ENCODE results near the gene HBS1L. TPM values are rescaled to one million over a fixed set of nuclear protein-coding genes. Genes with fewer than 3 reads are reported as not detected.

Gene HBS1L
- total RNA-seq, 1 experiment from 2014 or later, result 65.1 TPM

DNA sequence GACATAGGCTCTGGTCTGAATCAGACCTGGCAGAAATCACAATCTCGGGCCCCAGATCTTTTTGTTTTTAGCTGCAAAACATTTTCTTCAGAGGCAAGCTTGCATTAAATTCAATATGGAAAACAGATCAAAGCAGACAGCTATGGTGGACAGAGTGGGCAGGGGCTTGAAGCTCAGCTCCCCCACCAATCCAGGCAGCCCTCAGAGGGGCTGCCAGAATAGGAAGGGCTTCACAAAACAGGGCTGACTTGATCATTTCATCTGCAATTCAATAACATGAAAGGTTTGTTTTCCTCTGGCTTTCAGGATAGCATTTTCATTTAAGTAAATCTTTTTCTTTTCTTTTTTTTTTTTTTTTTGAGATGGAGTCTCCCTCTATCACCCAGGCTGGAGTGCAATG is 55.5 kb downstream of the HBS1L start:
- no peak for DNase-seq (ENCODE audit: low spot score)

DNA sequence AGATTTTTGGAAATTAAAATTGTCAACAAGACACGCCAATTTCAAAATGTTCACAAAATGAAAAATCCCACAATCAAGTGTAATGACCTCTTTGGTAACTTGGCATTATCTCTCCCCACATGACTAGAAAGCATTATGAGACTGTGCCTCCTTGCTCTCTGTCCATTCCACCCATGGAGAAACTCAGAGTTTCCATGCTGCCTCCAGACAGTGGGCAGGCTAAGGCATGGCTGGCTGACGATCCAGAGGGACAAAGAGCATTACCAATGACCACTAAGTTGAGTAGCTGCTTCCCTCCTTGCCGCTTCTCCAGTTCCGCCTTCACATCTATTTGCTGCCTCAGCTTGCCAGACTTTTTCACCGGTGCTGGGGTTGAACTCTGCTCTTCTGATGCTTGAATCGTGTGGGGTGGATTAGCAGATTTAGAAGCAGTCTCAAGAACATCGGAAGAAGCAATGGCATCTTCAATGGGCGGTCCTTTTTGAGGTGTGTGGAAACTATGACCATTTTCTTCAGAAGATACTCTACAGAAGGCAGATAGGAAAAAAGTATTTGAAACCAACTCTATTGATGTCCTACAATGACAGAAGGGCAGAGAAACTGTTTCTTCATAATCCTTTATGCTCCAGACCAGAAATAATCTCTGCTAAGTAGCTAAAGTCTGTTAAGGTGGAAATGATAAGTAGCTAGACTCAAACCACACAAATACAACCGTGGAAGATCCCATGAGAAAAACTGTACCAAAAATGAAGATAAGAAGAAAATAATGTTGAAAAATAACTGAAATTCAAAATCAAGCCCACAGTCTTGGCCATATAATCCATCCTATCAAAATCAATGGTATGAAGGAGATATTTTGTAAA is 57.3 kb downstream of the HBS1L start:
- no peak for DNase-seq (ENCODE audit: low spot score)

DNA sequence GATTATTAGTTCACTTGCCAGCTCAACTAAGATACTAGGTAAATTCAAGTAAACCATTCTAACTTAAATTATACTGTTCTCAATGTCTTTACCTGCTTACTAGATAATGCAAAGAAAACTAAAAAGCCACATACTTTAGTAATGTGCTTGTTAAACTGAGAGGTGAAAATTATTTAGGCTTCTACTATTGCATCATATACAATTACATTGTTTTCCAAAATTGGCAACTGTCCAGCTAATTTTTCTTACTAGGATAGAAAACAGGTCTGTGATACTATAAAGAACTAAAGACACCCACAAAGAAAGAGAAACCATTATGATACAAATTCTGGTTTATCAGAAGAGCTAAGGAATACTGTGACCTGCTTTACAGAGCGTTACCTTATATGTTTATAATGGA is 59.1 kb downstream of the HBS1L start:
- DNase-seq (ENCODE audit: low spot score), result no peak

DNA sequence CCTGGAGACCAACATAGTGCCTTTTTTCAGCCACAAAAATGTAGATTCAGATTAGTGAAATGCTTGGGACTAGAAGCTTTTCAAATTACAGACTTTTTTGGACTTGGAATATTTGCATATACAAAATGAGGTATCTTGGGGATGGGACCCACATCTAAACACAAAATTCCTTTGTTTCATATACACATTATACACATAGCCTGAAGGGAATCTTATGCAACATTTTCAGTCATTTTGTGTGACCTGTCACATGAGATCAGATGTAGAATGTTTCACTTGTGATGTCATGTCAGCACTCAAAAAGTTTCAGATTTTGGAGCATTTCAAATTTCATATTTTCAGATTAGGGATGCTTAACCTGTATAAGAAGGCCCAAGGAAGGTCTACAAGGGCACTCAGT is 60.2 kb downstream of the HBS1L start:
- no peak for DNase-seq (ENCODE audit: low spot score)

DNA sequence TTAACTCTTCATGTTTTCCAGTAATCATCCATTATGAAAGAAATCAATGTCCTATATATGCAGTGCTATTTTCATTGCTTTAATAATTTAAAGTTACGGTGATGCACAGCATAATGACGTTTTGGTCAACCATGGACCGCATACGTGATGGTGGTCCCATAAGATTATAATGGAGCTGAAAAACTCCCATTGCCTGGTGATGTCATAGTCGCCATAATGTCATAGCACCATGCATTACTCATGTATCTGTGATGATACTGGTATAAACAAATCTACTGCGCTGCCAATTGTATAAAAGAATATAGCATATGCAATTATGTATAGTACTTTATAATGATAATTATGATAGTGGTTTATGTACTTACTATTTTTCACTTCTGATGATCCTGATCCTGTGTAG is 62.5 kb downstream of the HBS1L start:
- DNase-seq (ENCODE audit: low spot score), result no peak

DNA sequence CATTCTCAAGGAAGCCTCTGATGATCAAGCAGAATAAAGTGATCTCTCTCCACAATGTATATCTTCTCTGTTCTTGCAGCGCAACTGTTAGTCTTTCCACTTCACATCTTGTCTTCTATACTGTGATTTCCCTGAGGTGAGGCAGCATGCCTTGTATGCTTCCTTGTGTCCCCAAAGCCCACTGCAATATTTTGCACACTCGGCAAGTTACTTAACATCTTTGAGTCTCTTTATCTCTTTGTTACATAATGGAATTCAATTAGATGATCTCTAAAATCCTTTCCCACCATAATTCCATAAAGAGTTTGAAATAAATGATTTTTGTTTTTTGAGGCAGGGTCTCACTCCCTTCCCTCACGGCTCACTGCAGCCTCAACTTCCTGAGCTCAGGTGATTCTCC is 64.4 kb downstream of the HBS1L start:
- DNase-seq (ENCODE audit: low spot score), result no peak

DNA sequence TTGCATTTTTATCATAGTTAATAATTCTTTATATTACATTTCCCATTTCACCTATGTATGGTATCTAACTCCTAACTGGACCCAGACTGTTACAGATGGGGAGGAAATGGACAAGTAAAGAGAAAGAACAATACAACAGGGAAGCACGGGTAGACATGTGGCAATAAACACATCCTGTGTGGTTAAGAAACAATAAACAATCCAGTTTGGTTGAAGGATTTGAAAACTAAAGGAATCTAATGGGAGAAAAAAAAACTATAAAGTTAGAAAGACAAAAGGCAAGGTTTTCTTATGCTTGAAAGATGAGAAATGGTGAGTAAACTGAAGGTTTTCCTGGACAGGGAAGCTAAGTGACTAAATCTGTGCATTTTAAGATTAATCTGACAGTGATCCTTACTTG is 69.8 kb downstream of the HBS1L start:
- no peak for DNase-seq (ENCODE audit: low spot score)

DNA sequence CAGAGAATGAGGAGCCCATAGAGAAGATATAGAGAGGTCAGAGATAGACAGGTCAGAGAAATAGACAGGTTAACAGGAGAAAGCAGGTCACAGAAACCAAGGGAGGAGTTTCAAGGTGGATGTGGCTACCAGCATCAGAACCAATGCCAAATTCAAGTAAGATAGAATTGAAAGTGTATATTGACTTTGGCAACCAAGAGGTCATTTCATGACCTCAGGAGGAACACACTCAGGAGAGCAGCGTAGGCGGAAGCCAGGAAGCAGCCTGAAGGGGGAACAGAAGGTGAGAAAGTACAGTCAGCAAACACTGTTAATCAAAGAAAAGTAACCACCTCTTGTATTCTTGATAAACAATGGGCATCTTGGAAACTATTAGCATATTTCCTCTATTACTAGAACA is 70.8 kb downstream of the HBS1L start:
- DNase-seq (ENCODE audit: low spot score), result no peak

DNA sequence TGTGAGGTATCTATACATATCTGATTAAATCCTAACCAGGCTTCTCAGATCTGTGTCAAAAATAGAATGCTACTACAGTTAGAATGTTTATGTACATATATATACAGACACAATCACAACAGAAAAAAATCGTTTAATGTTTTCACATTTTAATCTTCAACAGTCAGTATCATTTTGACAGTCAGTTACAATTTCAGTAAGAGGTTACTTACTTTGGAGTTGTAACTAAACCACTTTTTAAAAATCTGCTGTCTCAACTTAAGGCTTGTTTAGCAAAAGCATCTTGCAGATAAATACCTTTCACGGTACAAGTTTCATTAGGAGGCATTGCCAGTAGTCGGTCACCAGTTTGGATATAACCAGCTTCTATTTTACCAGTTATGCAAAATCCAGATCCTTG is 72.5 kb downstream of the HBS1L start:
- no peak for DNase-seq (ENCODE audit: low spot score)

DNA sequence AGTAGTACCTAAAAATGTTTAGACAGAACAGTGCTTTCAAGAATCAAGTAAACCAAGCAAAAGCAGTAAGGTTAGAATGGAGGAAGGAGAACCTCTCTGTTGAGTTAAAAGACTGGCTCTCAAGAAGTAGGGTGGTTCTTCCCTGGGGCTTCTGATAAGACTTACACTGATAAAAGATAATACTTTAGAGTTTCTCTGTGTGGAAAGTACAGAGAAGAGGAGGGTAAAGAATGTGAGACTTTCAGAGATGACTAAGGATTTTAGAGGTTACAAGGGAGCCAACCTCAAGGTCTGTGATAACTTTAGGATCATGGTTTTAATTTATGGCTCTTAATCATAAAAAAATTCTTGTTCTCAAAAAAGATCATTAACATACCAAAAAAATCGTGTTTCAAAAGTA is 73.8 kb downstream of the HBS1L start:
- DNase-seq (ENCODE audit: low spot score), result no peak

DNA sequence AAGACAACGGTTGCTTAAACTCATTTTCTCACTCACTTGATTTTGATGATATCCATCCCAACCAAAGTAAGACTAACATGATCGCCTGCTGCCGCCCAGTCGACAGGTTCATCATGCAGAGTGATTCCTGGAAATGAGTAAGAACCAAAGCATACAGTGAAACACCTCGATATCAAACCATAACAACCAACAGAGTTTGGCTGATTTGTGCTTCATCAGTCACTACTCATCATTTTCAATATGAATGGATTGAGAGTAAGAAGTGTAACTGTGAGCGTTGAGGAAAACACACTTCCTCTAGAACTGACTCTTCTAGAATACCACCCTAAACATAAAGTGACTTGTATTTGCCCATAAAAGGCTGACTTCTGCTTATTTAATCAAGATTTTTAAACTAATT is 75.5 kb downstream of the HBS1L start:
- DNase-seq (ENCODE audit: low spot score), result no peak

DNA sequence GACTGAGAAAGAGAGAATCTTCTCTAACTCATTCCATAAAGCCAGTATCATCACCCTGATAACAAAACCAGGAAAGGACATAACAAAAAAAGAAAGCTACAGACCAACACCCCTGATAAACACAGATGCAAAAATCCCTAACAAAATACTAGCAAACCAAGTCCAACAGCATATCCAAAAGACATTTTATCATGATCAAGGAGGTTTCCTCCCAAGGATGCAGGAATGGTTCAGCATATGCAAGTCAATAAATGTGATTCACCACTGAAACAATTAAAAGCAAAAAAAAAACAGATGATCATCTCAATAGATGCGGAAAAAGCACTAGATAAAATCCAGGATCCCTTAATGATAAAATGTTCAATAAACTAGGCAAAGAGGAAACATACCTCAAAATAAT is 80.3 kb downstream of the HBS1L start:
- DNase-seq (ENCODE audit: low spot score), result no peak

DNA sequence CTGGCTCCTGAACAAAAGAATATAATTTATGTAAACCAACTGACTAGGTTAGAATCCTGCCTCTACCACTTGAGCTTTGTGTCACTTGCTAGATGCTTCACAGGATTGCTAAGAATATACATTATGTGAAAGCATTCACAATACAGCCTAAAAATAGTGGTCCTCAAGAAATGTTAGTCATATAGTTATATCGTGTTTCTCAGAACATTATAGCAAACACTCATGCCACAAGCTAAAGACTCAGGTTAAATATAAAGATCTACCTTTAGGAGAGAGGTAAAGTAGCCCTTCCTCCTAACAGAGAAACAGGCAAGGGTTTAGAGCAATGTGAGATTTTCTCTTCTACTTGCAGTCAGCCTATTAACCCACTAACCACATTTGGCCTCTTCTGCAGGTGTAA is 86.9 kb downstream of the HBS1L start:
- no peak for DNase-seq (ENCODE audit: low spot score)

DNA sequence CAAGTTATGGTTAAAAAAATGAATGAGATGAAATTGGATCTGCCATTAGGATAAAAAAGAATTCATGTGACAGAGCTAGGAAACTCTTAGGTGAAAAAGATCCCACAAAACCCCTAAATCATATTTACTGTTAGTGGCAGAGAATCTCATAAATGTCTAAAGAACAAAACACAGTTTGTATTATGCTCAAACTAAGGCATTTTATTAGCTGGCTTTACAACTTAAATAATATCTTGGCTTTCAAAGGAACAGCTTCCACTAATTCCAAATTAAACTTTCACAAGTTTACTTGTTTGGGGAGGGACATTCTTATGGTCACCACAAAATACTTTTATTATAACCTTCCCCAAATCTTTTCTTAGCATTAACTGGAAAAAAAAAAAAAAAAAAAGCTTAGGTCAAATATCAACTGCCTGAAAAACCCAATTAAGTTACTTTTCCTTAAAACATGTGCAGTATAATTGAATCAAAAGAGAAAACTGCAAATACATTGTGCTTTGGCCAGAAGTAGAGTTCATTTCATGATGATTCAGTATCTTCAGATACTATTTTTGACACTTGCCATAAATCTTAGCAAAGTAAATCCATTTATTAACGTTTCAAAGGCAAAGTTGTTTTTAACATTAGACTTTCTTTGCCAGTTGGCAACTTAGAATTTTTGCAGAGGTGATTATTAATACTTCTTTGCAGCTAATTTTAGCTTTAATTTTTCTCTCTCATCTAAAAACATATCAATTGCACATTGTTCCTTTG is 90.0 kb downstream of the HBS1L start:
- DNase-seq (ENCODE audit: low spot score), result no peak

DNA sequence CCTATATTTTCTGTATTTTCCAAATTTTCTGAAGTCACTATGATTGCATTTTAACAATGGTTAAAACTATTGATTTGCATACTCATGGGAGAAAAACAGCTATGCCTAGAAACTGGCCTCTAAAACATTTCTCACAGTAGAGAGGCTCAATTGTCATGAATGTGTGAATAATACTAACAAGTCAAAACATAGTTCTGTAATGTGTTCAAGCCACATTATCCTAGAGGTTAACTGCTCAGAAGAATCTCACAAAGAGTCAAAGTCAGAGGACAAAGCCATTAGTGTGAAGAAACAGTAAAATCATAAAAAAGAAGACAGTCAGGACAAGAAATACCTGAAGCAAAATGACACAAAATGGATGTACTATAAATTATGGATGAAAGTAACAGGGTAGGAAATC is 92.2 kb downstream of the HBS1L start:
- no peak for DNase-seq (ENCODE audit: low spot score)

DNA sequence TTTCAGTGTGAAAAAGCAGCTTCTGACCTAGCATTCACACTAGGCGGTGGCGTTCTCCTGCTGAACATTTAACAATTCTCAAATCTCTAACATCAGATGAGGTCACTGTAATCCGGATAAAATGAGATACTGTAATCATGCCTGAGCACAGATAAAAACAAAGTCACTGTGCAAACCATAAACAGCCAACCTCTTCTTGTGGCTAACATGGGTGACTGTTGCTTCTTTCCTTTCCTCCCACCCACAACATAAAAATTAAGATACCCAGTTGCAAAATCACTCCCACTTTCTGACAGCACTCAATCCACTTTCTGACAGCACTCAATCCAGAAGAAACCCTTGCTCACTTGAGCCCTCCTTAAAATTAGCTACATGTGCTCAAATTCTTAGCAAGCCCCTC is 93.3 kb downstream of the HBS1L start:
- no peak for DNase-seq (ENCODE audit: low spot score)

DNA sequence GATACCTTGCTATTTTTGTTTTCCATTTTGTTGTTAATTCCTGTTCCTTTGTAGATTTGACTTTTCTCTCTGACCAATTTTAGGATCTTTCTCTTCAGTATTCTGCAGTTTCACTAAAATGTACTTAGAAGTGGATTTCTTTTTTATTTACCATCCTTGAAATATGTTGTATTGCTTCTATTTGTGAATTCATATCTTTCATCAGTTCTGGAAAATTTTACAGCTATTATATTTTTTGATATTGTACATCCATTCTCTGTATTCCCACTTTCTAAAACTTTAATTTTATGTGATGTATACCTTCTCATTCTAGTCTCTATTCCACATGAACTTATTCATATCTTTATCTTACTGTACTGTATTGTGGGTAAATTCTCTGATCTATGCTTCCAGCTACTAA is 95.0 kb downstream of the HBS1L start:
- no peak for DNase-seq (ENCODE audit: low spot score)

DNA sequence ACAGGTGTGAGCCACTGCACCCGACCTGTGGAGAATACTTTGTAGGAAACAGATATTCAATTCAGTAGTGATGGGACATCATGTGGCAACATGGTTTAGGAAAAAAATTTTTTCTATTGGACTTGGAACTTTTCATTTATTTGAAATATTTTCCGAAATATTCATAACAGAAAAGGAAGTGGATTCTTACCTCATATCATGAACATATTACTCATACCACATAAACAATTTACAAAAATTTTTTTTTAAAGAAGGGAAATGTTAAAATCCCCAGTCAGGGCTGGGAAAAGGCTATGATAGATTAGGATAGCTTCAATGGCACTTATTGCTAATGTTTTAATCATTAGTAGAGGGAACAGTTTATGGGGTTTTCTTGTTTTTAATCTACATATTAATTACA is 97.9 kb downstream of the HBS1L start:
- no peak for DNase-seq (ENCODE audit: low spot score)

DNA sequence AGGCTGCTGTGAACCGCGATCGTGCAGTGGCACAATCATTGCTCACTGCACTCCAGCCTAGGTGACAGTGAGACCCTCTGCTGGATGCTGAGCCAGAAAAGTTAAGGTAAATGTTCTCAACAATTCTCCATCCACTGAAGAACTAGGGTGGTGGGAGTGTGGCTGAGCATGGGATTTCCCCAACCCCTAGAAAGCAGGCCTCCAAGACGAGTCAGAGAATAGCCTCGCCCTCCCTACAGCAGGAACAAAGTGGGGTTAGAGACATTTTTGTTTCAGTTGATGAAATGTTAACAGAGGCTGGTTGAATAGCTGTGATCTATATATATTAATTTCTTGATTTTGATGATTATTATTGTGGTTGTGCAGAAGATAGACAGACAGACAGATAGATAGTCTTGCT is 98.6 kb downstream of the HBS1L start:
- no peak for DNase-seq (ENCODE audit: low spot score)

DNA sequence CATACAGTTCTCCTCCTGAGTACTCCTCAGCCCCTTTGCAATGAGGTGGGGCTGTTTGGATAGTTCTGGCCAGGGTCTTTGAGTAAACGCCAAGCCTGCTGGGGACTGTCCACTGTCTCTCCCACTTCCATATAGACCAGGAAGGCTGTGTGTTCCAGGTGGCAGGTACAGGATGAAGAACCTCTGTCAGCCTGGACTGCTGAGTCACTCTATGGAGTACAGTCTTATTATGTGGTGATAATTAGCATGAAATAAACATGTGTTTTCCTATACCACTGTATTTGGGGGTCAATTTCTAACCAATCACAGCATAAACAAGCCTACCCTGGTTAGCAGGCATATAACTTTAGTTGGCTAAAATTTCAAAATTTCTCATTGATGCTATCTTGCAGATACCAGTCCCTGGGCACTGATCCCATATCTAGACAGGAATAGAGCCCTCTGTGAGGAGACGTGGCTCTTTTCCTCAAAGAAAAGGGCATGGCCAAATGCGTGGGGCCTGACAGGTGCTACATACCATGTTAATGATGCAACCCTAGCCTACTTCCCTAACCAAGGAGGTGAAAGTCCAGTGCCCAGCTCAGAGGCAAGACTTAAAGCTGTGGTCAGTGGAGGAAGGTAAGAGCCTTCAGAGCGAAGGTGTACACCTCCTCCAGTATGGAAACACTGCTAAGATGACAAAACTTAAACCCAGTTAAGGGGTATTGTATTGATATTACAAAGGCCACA is 100.2 kb downstream of the HBS1L start:
- peak; percentile 12 for DNase-seq (ENCODE audit: low spot score)

DNA sequence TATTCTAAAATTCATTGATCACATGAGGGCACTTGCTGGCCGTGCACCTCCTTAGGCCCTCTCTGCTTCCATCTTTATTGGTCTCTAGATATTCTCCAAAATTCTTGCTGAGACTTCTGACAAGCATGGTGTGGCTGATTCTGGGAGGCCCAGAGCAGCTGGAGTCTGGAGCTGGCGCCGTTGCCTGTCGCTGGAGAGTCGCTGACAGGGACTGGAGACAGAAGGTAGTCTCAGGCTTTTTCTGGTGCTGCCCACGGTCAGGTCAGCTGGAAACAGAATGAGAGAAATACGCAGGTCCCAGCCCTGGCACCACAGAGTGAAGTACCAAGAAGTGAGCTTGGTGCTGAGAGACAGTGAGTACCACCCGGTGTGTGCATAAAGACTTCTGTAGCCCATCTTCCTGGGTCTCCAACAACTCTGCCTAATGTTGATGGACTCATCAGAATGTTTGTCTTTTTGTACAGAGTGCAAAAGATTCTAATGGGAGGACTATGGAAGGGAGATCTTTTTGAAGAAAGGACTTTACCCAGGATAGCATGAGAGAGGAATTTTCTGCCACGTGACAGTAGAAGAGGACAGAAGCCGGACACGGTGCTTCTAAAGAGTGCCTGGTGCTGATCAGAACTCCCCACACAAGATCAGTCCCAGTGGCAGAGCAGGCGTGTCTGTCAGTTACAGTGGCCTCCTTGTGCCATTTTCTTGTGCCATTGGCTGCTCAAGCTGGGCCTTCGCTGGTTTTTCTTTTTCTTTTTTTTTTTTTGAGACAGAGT is 102.9 kb downstream of the HBS1L start:
- DNase-seq (ENCODE audit: low spot score), result no peak

DNA sequence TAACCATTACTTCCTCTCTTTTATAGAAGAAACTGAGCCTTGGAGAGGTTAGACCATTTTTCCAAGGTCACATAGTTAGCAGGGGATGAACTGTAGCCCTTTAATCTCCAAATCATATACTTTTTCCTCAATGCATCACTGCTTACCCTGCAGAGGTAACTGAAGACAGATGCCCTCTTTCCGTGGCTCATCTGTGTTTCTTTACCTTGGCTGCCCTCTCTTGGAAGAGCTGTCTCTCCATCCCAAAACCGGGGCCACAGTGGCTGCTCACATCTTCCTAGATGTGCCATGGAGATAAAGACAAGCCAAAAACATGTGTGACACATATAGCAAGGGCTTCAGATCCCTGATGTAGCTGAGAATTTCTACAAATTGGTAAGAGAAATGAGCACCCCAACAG is 104.1 kb downstream of the HBS1L start:
- DNase-seq (ENCODE audit: low spot score), result no peak

Measured in HT-29 (cell line).